WERI-Rb-1 (cell line): Measurements from ENCODE around the gene RRP8.

Source experiments
- DNase-seq: peaks from one replicate; pipeline ENCODE4 v3.0.0-alpha.2; 2020
- H3K27ac ChIP-seq: fragments of 250-450 bp; sonication (Bioruptor Pico); 2 replicates; pipeline ENCODE4 v1.5.1; 2020; ENCODE audit warnings: mild to moderate bottlenecking, moderate library complexity
- H3K27me3 ChIP-seq: fragments of 250-450 bp; sonication (Bioruptor Pico); 2 replicates; pipeline ENCODE4 v1.5.1; 2021; ENCODE audit warnings: mild to moderate bottlenecking, low read depth, moderate library complexity; ENCODE audit not compliant: insufficient read depth, severe bottlenecking
- H3K36me3 ChIP-seq: fragments of 250-450 bp; sonication (Bioruptor Pico); 2 replicates; pipeline ENCODE4 v1.5.1; 2020; ENCODE audit warnings: mild to moderate bottlenecking, moderate library complexity
- H3K4me3 ChIP-seq: 2 replicates; pipeline ENCODE4 v1.5.1; 2011; ENCODE audit warnings: low read depth, mild to moderate bottlenecking, control low read depth, low read length
- H3K9me3 ChIP-seq: fragments of 250-450 bp; sonication (Bioruptor Pico); 2 replicates; pipeline ENCODE4 v1.5.1; 2021; ENCODE audit warnings: mild to moderate bottlenecking, moderate library complexity; ENCODE audit not compliant: severe bottlenecking
- TF ChIP-seq, protein P1 (sequence below): IDR thresholded peaks from 2 replicates; pipeline ENCODE4 v1.5.1; 2011; ENCODE audit warnings: low read depth, mild to moderate bottlenecking, control low read depth, inconsistent platforms, low read length

Gene RRP8

DNA sequence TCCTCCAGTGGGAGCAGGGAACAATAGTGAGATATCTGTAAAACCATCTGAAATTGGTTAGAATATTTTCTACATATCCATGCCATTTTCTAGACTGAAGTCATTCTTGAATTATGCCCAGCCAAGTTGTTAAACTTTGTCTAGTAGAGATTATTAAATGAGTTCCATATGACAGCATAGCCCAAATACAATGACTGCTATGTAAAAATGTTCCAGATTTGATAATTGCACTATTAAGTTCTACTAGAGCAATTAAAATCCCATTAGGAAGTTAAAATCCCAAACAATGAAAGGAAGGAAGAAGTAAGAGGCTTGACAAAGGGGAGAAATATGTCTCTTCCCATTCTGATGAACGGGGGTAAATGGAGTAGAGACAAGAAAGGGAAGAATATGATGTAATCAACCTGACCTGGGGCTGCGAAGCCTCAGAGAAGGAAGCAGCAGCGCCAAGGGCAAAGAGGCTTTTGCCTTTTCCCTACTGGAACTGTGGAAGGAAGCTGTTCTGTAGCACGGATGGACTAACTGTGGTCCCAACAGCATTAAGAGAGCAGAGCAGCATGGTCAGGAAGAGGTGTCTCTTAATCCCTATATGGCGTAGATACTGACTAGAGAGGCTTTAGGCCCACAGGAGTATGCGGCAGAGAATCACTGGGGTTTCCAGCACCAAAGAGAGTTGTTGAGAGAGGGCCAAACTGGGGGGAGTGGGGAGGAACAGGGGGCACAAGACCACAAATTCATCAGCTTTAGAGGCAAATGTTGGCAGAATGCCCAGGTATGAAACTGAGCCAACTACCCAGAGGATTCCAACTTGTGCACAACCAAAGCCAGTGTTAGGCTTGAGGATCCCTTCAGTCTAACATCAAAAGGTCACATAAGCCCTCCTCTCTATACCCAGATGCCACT is 26.7 kb downstream of the RRP8 start:
- DNase-seq = no peak
- TF ChIP-seq, protein P1, sequence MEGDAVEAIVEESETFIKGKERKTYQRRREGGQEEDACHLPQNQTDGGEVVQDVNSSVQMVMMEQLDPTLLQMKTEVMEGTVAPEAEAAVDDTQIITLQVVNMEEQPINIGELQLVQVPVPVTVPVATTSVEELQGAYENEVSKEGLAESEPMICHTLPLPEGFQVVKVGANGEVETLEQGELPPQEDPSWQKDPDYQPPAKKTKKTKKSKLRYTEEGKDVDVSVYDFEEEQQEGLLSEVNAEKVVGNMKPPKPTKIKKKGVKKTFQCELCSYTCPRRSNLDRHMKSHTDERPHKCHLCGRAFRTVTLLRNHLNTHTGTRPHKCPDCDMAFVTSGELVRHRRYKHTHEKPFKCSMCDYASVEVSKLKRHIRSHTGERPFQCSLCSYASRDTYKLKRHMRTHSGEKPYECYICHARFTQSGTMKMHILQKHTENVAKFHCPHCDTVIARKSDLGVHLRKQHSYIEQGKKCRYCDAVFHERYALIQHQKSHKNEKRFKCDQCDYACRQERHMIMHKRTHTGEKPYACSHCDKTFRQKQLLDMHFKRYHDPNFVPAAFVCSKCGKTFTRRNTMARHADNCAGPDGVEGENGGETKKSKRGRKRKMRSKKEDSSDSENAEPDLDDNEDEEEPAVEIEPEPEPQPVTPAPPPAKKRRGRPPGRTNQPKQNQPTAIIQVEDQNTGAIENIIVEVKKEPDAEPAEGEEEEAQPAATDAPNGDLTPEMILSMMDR = no peak
- no peak overlapping the region for H3K4me3 ChIP-seq
- no peaks in the 10 kb centered on the region for H3K9me3 ChIP-seq
- no peaks in the 10 kb centered on the region for H3K36me3 ChIP-seq
- H3K27me3 ChIP-seq = no peaks in the 10 kb centered on the region
- H3K27ac ChIP-seq = peak overlapping the region; percentile 19

DNA sequence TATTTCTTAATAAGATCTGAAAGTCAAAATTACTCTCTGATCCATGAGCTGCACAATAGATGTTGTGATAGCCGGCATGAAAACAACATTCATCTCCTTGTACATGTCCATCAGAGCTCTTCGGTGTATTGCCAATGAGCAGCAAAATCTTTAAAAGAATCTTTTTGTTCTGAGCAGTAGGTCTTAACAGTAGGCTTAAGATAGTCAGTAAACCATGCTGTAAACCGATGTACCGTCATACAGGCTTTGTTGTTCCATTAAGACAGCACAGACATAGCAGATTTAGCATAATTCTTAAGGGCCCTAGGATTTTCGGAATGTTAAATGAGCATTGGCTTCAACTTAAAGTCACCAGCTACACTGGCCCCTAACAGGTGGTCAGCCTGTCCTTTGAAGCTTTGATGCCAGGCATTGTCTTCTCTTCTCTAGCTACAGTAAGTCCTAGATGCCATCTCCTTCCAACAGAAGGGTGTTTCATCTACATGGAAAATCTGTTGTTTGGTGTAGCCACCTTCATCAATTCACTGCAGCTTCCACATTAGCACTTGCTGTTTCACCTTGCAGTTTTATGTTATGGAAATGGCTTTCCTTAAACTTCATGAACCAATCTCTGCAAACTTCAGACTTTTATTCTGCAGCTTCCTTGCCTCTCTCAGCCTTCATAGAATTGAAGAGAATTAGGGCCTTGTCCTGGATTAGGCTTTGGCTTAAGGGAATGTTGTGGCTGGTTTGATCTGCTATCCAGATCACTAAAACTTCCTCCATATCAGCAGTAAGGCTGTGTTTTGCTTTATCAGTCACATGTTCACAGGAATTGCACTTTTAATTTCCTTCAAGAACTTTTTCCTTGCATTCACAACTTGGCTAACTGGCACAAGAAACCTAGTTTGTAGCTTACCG is 28.4 kb downstream of the RRP8 start:
- DNase-seq = no peak
- Histone ChIP-seq H3K27ac (no peak overlapping the region), H3K4me3 (no peak overlapping the region), H3K36me3 (no peaks in the 10 kb centered on the region), H3K9me3 (no peaks in the 10 kb centered on the region), H3K27me3 (no peaks in the 10 kb centered on the region)
- TF ChIP-seq, protein P1 = no peak

DNA sequence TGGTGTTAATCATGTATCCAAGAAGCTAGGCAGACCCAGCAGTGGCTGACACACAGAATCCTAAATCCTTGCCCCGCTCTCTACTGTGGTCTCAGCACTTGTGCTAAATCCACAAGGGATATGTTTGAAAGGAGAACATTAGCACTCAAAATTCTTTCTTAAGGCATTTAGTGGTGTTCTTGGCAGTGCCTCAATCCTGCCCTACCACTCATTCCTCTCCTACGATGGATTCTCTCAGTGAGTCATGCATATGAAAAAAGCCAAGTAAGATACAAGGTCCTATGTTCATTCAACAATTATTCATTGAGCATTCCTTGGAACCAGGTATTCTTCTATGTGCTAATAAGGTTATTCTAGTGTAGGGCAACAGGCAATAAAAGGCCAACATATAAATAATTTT is 31.2 kb downstream of the RRP8 start:
- Histone ChIP-seq H3K27ac (no peak overlapping the region), H3K9me3 (no peaks in the 10 kb centered on the region), H3K4me3 (no peak overlapping the region), H3K27me3 (no peaks in the 10 kb centered on the region), H3K36me3 (no peaks in the 10 kb centered on the region)
- TF ChIP-seq, protein P1 = no peak
- no peak for DNase-seq

DNA sequence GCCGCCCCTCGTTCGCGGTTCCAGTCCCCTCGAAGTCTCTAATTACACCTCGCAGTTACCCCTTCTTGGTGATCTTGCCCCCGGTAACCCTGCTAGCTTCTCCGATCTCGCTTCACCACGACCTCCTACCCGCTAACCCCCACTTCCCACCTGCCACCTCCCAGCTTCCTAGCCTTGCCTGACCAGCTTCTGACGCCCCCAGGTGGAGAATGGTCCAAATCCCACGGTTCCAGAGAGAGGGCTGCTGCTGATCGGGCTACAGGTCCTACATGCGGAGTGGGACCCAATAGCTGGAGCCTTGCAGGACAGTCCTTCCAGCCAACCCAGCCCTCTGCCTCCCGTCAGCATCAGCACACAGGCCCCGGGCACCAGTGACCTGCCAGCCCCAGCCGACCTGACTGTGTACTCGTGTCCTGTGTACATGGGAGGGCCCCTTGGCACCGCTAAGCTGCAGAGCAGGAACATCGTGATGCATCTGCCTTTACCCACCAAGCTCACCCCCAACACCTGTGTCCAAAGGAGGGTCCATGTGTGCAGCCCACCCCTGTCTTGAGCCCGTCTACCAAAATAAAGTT is 31.9 kb downstream of the RRP8 start:
- DNase-seq = no peak
- TF ChIP-seq, protein P1 = no peak

DNA sequence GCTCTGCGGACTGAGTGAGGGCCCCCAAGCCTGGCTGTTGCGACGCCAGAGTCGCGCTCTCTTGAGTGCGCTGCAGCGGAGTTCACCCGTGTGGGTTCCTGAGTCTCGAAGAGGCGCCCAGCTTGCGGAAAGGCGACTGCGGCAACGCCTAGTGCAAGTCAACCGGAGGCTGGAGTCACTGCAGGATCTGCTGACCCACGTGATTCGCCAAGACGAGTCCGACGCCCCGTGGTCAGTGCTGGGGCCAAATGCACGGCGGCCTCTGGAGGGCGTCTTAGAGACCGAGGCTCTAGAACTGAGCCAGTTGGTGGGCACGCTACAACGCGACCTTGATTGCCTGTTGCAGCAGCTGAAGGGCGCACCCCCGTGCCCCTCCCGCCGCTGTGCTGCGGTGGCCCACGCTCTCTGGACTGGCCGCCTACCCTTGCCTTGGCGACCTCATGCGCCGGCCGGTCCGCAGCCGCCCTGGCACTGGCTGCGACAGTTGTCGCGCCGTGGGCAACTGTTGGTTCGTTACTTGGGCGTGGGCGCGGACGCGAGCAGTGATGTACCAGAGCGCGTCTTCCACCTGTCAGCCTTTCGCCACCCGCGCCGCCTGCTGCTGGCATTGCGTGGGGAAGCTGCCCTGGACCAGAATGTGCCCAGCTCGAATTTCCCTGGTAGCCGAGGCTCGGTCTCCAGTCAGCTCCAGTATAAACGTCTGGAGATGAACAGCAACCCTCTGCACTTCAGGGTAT is 32.6 kb downstream of the RRP8 start:
- TF ChIP-seq, protein P1 = no peak
- Histone ChIP-seq H3K36me3 (no peaks in the 10 kb centered on the region), H3K4me3 (no peak overlapping the region), H3K9me3 (no peaks in the 10 kb centered on the region), H3K27ac (no peak overlapping the region), H3K27me3 (no peaks in the 10 kb centered on the region)
- no peak for DNase-seq

More for the DNA sequence above, 31.9 kb downstream of the RRP8 start:
- H3K27me3 ChIP-seq = no peaks in the 10 kb centered on the region
- no peaks in the 10 kb centered on the region for H3K36me3 ChIP-seq
- no peak overlapping the region for H3K27ac ChIP-seq
- H3K9me3 ChIP-seq = no peaks in the 10 kb centered on the region
- H3K4me3 ChIP-seq = no peak overlapping the region
